Thyroid gland (tissue), 4 donors: ENCODE data around the gene LAPTM4A.

ENCODE experiments used
- POLR2A ChIP-seq, 2 donors: fragments of 450-650 bp; IDR thresholded peaks; one replicate each; pipeline ENCODE4 v1.6.1; 2017; ENCODE audit warnings: antibody characterized with exemption in 2 of 2, mild to moderate bottlenecking in 2 of 2, moderate library complexity in 1 of 2
- TF ChIP-seq, protein P1 (sequence below), 6 experiments: fragments of 200-600 bp in 3 of 6; fragments of 450-650 bp in 3 of 6; sonication (generic) in 3 of 6; IDR thresholded peaks; one replicate each; pipeline ENCODE4 v1.5.1; 2016 to 2019; ENCODE audit warnings: antibody characterized with exemption in 6 of 6, mild to moderate bottlenecking in 2 of 6, inconsistent platforms in 1 of 6, moderate library complexity in 1 of 6

DNA sequence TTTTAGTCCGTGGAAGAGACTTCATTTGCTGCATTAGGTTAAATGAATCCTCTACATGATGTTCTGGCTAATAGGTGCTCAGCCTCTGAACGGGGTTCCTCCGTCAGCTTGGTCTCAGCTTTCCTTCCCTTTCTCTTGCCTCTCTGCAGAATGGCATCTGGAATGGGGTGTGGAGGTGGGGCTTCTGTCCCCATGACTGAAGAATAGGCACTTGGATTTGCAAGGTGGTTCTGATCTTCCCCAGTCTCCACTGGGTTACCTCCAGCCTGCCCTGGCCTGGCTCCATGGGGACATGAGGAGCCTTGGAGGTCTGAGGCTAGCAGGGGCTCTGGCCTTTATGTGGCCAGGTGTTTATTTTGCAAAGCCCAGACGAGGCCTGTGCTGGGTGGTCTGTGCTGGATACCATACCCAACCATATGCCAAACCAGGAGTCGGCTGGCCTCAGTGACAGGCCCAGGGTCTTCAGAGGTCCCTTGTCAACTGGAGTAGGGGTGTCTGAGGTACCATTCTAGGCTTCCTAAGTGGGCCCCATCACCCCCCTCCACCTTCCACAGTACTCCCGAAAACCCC is 28.2 kb upstream of the LAPTM4A start:
- TF ChIP-seq, protein P1, sequence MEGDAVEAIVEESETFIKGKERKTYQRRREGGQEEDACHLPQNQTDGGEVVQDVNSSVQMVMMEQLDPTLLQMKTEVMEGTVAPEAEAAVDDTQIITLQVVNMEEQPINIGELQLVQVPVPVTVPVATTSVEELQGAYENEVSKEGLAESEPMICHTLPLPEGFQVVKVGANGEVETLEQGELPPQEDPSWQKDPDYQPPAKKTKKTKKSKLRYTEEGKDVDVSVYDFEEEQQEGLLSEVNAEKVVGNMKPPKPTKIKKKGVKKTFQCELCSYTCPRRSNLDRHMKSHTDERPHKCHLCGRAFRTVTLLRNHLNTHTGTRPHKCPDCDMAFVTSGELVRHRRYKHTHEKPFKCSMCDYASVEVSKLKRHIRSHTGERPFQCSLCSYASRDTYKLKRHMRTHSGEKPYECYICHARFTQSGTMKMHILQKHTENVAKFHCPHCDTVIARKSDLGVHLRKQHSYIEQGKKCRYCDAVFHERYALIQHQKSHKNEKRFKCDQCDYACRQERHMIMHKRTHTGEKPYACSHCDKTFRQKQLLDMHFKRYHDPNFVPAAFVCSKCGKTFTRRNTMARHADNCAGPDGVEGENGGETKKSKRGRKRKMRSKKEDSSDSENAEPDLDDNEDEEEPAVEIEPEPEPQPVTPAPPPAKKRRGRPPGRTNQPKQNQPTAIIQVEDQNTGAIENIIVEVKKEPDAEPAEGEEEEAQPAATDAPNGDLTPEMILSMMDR (IDR thresholded peaks at IDR 0.05) = no peak
- TF ChIP-seq POLR2A (IDR thresholded peaks at IDR 0.05) = no peak
